ENCODE measurements around the gene PRICKLE1. TPM values are rescaled to one million over a fixed set of nuclear protein-coding genes. Genes with fewer than 3 reads are reported as not detected.

PRICKLE1 gene
- total and polyA plus RNA-seq, 2 of the 13 experiments (the other 11 are each of a cell fraction or from before 2014, with no cell fraction given), result not detected

DNA sequence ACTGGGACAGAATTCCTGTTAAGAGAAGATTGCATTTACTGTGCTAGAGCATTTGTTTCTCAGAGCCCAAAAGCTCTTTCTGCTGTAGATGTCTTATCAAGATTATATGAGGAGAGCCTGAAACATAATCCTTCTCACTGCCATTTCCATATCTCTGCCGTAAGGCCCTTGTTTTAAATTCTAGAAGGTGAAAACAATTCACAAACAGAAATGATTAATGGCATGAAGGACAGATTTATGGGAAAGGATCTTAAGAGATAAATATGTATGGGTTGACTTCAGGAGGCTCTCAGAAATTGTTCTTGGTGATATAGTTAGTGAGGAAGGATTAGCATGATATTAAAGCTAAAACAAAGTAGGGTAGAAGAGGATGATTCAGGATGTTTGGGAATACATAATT lies 40.8 kb upstream of the PRICKLE1 start:
- H3K4me3 ChIP-seq (replicated peaks in 1 of 3; ENCODE audit: insufficient read depth in 1 of 3, low read depth in 2 of 3, low read length in 3 of 3), result no peak overlapping the region
- intact Hi-C loops (cut with micrococcal nuclease; ENCODE audit: unreplicated experiment), result no loop called here
- H2AFZ ChIP-seq (ENCODE audit: low read length), result no peak overlapping the region
- FAIRE-seq, result no peak
- no peak for ATAC-seq
- H4K20me1 ChIP-seq (ENCODE audit: insufficient read depth, low read length), result no peaks in the 10 kb centered on the region
- no peak overlapping the region for H3K27ac ChIP-seq (ENCODE audit: extremely low read length, insufficient read depth, low read length)
- H3K27me3 ChIP-seq (ENCODE audit: control insufficient read depth in 1 of 2, insufficient read depth in 2 of 2, low read length in 2 of 2), result no peaks in the 10 kb centered on the region
- no peak for TF ChIP-seq ZNF737 (CRISPR knock-in tag; IDR thresholded peaks at IDR 0.05; ENCODE audit: borderline replicate concordance)
- no peak for TF ChIP-seq ZNF234 (CRISPR knock-in tag; conservative IDR thresholded peaks at IDR 0.05)
- TF ChIP-seq NCOR1 (IDR thresholded peaks at IDR 0.05; ENCODE audit: borderline replicate concordance, low read length), result no peak
- H3K9ac ChIP-seq (ENCODE audit: insufficient read depth, low read depth, low read length), result no peak overlapping the region
- no TSS peak for BruUV-seq (replicated peaks)
- 3% methylated on average over 1 of the region's 1 CpG for WGBS (ENCODE audit: low lambda C conversion rate)
- H3K4me2 ChIP-seq (ENCODE audit: low read depth, low read length), result no peak overlapping the region
- ChIA-PET CTCF (ENCODE audit: low intra/inter-chr PET ratio, low total read pairs) (no interaction called here), POLR2A (no interaction called here)
- no peaks in the 10 kb centered on the region for H3K79me2 ChIP-seq (ENCODE audit: insufficient read depth, low read length)
- no peaks in the 10 kb centered on the region for H3K4me1 ChIP-seq (ENCODE audit: insufficient read depth, low read length)
- in situ Hi-C loops (cut with HindIII; ENCODE audit: extremely low pct_ligation_motif_present, low pct_unique_long_range_greater_than_20kb), result no loop called here
- no peaks in the 10 kb centered on the region for H3K36me3 ChIP-seq (replicated peaks in 1 of 2; ENCODE audit: control insufficient read depth in 1 of 2, insufficient read depth in 2 of 2, low read length in 2 of 2)
- no peak for DNase-seq (ENCODE audit: low spot score)
- no peaks in the 10 kb centered on the region for H3K9me3 ChIP-seq (ENCODE audit: low read length)

DNA sequence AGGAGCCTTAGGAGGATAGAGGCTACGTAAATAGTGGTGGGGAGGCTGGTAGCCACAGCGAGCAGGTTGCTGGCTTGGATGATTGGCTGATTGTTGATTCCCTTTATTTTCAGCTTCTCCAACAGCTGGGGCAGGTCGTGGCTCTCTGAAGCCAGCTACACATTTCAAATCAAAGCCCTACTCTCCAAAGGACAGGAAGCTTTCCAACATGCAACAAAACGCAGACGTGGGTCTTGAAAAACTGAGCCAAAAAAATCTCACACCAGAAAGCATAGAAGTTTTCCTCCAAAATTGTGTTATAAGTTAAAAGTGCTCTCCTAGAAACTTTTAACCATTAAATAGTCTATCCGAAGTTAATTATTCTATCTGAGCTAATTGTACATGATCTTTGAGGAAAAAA lies 37.6 kb upstream of the PRICKLE1 start:
- Histone ChIP-seq H3K79me2 (ENCODE audit: insufficient read depth, low read length) (no peaks in the 10 kb centered on the region), H3K9ac (ENCODE audit: insufficient read depth, low read depth, low read length) (no peak overlapping the region), H3K4me1 (ENCODE audit: insufficient read depth, low read length) (no peaks in the 10 kb centered on the region), H3K4me3 (replicated peaks in 1 of 3; ENCODE audit: insufficient read depth in 1 of 3, low read depth in 2 of 3, low read length in 3 of 3) (no peak overlapping the region), H3K4me2 (ENCODE audit: low read depth, low read length) (no peak overlapping the region), H3K9me3 (ENCODE audit: low read length) (no peaks in the 10 kb centered on the region), H3K27me3 (ENCODE audit: control insufficient read depth in 1 of 2, insufficient read depth in 2 of 2, low read length in 2 of 2) (no peaks in the 10 kb centered on the region), H3K36me3 (replicated peaks in 1 of 2; ENCODE audit: control insufficient read depth in 1 of 2, insufficient read depth in 2 of 2, low read length in 2 of 2) (no peaks in the 10 kb centered on the region), H4K20me1 (ENCODE audit: insufficient read depth, low read length) (no peaks in the 10 kb centered on the region), H3K27ac (ENCODE audit: extremely low read length, insufficient read depth, low read length) (no peak overlapping the region), H2AFZ (ENCODE audit: low read length) (no peak overlapping the region)
- intact Hi-C loops (cut with micrococcal nuclease; ENCODE audit: unreplicated experiment) (no loop called here), in situ Hi-C loops (cut with HindIII; ENCODE audit: extremely low pct_ligation_motif_present, low pct_unique_long_range_greater_than_20kb) (no loop called here)
- DNase-seq (ENCODE audit: low spot score) (no peak), FAIRE-seq (no peak), ATAC-seq (no peak)
- POLR2A ChIA-PET, result no interaction called here
- CTCF ChIA-PET (ENCODE audit: low intra/inter-chr PET ratio, low total read pairs), result no interaction called here
- no TSS peak for BruUV-seq (replicated peaks)
- under 1% methylated on average over 6 of the region's 6 CpGs for WGBS (ENCODE audit: low lambda C conversion rate)
- TF ChIP-seq MBNL3 (CRISPR knock-in tag; conservative IDR thresholded peaks at IDR 0.05), result no peak
- TF ChIP-seq NR2F2 (IDR thresholded peaks at IDR 0.05; ENCODE audit: borderline replicate concordance, low read depth), result no peak
- TF ChIP-seq IRX3 (CRISPR knock-in tag; IDR thresholded peaks at IDR 0.05; ENCODE audit: borderline replicate concordance, low read depth), result no peak
- TF ChIP-seq, protein P1, sequence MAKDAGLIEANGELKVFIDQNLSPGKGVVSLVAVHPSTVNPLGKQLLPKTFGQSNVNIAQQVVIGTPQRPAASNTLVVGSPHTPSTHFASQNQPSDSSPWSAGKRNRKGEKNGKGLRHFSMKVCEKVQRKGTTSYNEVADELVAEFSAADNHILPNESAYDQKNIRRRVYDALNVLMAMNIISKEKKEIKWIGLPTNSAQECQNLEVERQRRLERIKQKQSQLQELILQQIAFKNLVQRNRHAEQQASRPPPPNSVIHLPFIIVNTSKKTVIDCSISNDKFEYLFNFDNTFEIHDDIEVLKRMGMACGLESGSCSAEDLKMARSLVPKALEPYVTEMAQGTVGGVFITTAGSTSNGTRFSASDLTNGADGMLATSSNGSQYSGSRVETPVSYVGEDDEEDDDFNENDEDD (CRISPR knock-in tag; IDR thresholded peaks at IDR 0.05; ENCODE audit: borderline replicate concordance), result no peak
- no peak for TF ChIP-seq ZNF776 (CRISPR knock-in tag; IDR thresholded peaks at IDR 0.05)
- TF ChIP-seq, protein P2, sequence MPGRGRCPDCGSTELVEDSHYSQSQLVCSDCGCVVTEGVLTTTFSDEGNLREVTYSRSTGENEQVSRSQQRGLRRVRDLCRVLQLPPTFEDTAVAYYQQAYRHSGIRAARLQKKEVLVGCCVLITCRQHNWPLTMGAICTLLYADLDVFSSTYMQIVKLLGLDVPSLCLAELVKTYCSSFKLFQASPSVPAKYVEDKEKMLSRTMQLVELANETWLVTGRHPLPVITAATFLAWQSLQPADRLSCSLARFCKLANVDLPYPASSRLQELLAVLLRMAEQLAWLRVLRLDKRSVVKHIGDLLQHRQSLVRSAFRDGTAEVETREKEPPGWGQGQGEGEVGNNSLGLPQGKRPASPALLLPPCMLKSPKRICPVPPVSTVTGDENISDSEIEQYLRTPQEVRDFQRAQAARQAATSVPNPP (CRISPR knock-in tag; IDR thresholded peaks at IDR 0.05), result no peak
- TF ChIP-seq PRPF4 (IDR thresholded peaks at IDR 0.05; ENCODE audit: low read depth, low read length, poor library complexity, severe bottlenecking), result no peak
- TF ChIP-seq ZNF605 (CRISPR knock-in tag; IDR thresholded peaks at IDR 0.05), result no peak
- no peak for TF ChIP-seq FOXA1 (IDR thresholded peaks at IDR 0.05)
- no peak for TF ChIP-seq FOXA1 (CRISPR knock-in tag; IDR thresholded peaks at IDR 0.05)
- no peak for TF ChIP-seq ZNF761 (CRISPR knock-in tag; conservative IDR thresholded peaks at IDR 0.05)
- TF ChIP-seq, protein P3, sequence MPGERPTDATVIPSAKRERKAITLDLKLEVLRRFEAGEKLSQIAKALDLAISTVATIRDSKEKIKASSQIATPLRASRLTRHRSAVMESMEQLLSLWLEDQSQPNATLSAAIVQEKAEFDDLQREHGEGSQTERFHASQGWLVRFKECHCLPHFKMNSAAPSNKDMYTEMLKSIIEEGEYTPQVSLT (CRISPR knock-in tag; IDR thresholded peaks at IDR 0.05; ENCODE audit: borderline replicate concordance, low read depth), result no peak
- TF ChIP-seq NFKB2 (CRISPR knock-in tag; IDR thresholded peaks at IDR 0.05; ENCODE audit: borderline replicate concordance), result no peak
- TF ChIP-seq, protein P4, sequence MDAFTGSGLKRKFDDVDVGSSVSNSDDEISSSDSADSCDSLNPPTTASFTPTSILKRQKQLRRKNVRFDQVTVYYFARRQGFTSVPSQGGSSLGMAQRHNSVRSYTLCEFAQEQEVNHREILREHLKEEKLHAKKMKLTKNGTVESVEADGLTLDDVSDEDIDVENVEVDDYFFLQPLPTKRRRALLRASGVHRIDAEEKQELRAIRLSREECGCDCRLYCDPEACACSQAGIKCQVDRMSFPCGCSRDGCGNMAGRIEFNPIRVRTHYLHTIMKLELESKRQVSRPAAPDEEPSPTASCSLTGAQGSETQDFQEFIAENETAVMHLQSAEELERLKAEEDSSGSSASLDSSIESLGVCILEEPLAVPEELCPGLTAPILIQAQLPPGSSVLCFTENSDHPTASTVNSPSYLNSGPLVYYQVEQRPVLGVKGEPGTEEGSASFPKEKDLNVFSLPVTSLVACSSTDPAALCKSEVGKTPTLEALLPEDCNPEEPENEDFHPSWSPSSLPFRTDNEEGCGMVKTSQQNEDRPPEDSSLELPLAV (CRISPR knock-in tag; conservative IDR thresholded peaks at IDR 0.05; ENCODE audit: low read depth), result no peak
